Activated CD8-positive, alpha-beta memory T cell treated with anti-CD3 and anti-CD28 coated beads for 4 hours (primary cell): ENCODE results near the gene ATOX1.
"Not testable (repeated sequence)": the region's sequence is repeated elsewhere in the genome, so short reads cannot be mapped to it uniquely, and the experiment has no call there.

Experiments
- DNase-seq, 2 donors: peaks; one replicate each; pipeline ENCODE4 v3.0.0-alpha.2; 2020; ENCODE audit warnings: low read depth in 2 of 2

The ATOX1 gene

GRCh38 chr5:151758430-151759241, at the start of gene ATOX1:
TSS of gene ATOX1 (minus strand) at chr5:151758631. CDS start at chr5:151758551, 80 bp downstream.
- peak; percentile 78 to 79 for DNase-seq

DNA sequence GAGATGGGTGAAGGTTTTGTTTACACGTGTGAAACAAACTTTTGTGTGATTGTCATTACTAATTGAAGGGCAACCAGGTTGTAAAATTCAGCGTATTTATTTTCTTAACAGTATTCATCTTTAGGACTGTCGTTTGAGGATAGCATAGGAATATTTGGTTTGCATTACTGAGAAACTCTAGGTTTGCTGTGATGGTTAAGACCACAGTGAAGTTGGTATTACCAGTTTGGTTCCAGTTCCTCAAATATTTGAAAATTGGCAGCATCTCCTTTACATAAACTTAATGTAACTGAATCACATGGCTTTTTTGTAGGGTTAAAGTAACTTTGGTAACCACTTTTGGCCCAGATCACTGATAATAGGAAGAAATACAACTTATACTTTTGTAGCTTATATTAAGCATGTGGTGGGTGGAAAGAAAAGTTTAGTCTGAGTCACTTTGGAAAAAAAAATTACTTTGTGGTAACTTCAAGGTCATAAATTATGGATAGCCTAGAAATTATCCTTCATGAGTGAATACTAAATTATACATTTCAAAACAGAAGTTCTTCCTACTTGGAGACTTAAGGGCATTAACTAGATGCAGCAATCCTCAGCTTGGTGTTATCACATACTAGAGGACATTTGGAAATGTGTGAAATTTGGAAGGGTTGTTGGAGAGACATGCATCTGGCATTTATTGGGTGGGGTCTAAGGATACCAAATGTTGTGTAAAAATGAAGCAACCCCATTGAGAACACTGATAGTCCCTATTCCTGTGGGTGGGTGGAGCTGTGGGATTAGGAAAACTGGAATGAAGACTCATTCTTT, 47.2 kb upstream of the ATOX1 start:
- DNase-seq = no peak

GRCh38 chr5:151800532-151800931, 42.1 kb upstream of the ATOX1 start:
- DNase-seq = no peak

DNA sequence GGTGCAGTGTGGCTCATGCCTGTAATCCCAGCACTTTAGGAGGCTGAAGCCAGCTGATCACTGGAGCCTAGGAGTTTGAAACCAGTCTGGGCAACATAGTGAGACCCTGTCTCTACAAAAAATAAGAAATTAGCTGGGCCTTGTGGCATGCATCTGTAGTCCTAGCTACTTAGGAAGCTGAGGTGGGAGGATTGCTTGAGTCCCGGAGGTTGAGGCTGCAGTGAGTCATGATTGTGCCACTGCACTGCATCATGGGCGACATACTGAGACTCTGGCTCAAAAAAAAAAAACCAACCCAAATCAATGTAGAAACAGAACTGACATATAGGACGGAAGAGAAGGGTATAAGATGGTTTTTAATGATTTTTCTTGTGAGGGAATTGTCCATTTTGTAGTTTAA, 41.0 kb upstream of the ATOX1 start:
- DNase-seq = no peak

GRCh38 chr5:151798674-151799073, 40.2 kb upstream of the ATOX1 start:
- no peak for DNase-seq

GRCh38 chr5:151795426-151795825, 37.0 kb upstream of the ATOX1 start:
- DNase-seq = no peak

DNA sequence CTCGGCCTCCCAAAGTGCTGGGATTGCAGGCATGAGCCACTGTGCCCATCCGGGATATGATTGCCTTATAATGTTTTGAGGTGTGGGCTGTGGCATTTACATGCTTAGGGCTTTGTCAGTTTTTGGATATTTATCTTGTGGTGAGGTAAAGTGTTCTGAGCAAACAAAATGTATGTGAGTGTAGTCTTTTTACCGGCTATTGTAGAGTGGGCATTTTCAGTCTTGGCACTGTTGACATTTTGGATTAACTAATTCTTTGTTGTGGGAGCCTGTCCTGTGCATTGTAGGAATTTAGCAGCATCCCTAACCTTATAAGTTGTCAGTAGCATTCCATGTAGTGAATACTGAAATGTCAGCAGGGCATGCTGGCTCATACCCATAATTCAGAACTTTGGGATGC, 34.9 kb upstream of the ATOX1 start:
- DNase-seq = no peak

DNA sequence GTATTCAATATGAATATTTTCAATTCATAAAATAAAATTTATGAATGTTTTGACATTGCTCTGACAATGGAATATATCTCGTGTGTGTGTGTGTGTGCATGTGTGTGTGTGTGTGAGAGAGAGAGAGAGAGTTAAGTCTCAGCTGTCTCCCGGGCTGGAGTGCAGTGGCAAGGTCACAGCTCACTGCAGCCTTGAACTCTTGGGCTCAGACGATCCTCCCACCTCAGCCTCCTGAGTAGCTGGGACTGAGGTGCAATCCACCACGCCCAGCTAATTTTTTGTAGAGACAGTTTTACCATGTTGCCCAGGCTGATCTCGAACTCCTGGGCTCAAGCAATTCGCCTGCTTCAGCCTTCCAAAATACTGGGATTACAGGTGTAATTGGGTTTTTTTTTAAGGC, 29.4 kb upstream of the ATOX1 start:
- DNase-seq = no peak

DNA sequence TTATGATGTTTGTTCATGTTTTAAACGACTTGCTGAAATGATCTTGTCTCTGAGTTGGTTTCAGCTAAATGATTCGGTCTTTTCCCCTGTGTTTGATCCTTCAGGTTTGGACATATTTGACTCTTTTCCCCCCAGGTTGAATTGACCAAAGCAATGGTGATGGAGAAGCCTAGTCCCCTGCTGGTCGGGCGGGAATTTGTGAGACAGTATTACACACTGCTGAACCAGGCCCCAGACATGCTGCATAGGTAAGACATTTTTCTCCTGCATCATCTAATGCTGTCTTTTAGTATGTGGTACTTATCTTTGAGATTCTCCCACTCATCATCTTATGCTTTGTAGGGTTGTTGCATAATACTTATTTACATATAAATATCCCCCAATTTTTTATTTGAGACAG, 28.0 kb upstream of the ATOX1 start:
- no peak for DNase-seq

GRCh38 chr5:151784141-151784540, 25.7 kb upstream of the ATOX1 start:
- DNase-seq = no peak

DNA sequence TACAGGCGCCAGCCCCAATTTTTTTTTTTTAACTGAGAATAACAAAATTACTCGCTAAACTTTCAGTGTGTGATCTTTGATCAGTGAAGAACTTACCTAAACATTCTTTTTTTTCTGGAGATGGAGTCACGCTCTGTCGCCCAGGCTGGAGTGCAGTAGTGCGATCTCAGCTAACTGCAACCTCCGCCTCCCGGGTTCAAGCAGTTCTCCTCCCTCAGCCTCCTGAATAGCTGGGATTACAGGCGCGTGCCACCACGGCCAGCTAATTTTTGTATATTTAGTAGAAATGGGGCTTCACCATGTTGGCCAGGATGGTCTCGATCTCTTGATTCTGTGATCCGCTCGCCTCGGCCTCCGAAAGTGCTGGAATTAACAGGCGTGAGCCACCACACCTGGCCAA, 25.2 kb upstream of the ATOX1 start:
- not testable (repeated sequence) for DNase-seq

DNA sequence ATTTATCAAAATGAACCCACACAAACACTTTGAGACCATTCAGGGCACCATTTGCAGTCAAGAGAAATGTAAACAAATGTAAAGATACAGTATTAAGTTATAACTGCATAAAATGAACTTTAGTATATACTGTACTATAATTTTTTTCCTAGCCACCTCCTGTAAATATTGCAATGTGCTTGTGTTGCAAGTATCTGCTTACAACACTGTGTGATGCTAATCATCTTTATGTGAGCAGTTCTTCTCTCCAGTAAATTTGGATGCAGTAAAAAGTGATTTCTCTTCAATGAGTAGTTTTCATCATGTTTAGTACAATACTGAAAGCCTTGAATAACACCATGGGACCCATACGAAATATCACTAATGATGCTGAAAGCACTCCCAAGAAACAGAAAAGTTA, 22.8 kb upstream of the ATOX1 start:
- DNase-seq = no peak

DNA sequence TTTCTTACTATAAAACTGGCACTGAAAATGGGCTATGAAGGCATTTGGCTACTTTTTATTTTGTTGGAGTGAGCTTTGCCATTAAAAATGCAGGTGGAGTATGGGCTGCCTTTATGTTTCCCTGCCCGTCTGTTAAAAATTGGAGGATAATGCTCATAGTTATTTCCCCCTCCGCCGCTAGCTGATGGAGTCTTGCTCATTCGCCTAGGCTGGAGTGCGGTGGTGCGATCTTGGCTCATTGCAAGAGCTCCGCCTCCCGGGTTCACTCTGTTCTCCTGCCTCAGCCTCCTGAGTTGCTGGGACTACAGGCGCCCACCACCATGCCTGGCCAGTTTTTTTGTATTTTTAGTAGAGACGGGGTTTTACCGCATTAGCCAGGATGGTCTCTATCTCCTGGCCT, 21.9 kb upstream of the ATOX1 start:
- DNase-seq = no peak

DNA sequence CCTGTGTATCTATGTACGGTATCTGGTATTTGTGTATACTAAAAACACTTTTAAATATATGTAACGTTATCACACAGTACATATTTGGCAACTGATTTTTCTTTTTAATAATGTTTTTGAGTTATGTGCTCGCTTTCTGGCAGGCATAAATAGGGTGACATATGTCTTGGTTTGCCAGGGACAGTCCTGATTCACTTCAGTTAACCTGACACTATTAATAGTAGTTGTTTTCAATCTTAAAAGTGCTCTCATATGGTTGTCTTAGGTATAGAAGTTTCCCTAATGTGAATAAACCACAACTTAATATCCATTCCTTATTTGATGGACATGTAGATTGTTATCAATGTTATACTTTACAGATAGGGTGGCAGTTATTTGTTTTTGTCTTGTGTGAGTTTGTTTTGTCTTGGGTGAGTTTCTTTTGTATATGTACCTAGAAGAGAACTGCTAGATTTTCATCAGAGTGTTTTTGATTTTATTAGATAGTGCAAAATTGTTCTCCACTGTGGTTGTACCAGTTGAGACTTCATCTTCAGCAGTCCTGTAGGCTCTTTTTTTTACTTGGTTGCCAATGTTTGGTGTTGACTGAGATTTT, 21.2 kb upstream of the ATOX1 start:
- DNase-seq = no peak

DNA sequence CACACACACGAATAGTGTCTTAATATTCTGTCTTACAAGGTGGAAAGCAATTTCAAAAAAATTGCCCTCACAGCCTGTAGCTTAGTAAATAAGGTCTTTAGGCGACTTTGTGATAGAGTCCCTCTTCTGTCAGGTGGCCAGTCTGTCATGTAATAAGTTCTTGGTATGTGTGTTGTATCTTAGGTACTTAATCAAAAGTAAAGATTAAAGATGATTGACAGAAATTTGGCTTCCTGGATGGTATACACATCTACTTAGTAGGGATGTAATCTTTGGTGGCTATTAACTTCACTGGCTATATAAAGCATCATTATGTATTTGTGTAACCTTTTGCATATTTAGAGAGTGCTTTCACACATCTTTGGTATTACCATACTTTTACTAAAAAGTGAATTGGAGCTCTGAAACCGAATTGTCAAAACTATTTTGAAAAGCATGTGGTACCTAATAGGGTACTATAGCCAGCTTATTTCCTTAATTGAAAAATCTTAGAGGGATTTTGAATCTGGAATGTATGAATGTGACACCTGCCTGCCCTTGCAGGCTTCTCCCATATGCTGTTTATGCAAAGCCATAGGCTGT, 16.7 kb upstream of the ATOX1 start:
- no peak for DNase-seq

- DNase-seq = no peak
Measured at GRCh38 chr5:151773951-151774350, 15.5 kb upstream of the ATOX1 start.

DNA sequence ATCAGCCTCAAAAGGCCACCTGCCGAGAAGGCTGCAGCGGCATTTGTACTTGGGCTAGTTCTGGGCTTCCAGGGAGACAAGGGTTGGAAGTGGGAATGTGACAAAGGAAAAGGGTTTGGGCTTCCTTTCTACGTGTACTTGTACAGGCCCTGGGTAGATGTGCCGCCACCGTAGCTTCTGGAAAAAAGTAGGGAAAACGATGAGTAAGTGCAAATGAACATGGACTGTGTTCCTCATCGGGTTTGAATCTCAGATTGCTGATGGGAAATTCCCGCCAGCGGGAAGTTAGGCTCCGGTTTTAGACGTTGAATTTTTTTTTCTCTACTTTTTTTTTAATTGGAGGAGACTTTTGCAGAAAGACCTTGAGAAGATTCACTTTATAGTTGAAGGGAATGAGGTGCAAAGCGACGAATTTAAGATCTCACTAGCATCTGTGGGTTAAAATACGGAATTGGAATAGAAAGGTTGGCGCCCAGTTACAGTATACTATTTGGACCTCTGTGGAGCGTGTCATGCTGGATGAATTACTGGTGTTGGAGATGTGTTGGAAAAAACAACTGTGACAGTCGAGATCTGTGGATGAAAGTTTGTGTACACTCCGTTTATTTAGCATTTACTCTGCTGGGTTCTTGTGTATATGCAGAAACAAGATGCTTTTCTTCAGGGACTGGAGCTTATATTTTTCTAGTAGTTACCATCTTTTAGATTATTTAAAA, 14.6 kb upstream of the ATOX1 start:
- no peak for DNase-seq

DNA sequence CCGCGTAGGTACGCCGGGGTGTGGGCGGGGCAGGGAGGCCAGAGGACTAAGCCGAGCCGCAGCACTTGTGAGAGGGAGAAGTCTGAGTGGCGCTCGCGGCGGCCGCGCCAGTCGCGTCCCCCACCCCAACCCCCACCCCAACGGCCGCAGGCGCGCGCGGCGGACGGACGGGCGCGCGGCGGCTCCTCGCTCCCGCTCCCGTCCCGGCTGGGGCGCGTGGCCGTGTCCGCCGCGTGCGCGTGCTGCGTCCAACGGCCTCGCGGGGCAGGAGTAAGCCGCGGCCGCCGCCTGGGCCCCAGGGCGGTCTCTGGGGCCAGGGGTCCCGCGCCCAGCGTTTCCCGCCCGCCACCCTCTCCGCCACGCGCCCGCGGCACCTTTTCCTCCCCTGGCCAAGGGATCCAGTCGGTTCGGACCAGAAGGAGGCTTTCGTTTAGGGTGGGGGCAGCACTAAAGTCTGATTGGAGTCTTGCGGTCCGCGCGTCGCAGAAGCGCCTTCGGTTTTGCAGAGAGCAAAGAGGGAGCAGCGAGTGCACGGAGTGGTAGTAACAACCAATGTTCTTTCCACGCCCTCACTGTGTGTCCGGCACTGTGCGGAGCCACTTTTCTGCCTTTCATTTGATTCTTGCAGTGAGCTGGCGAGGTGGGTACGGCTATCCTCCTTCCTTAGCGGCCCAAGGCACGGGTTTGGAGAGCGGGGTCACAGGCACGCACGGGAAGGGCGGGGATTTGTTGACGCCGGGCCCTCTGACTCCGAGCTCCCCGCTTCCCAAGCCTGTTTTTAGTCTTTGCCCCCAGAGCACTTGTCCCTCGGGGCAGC, 13.8 kb upstream of the ATOX1 start:
- peak in 1 of 2 donors; percentile 25 for DNase-seq

- peak; percentile 97 to 100 for DNase-seq
Measured at GRCh38 chr5:151771259-151772028, 13.0 kb upstream of the ATOX1 start, which contains the start of gene G3BP1. TSS of gene G3BP1 (plus strand) at chr5:151771954. CDS start at chr5:151786621, 14,667 bp downstream.
